Effector CD4-positive, alpha-beta T cell (primary cell): ENCODE results near the gene EBI3.
"Not testable (repeated sequence)": the region's sequence is repeated elsewhere in the genome, so short reads cannot be mapped to it uniquely, and the experiment has no call there.

Experiments used
- DNase-seq: peaks from one replicate; pipeline ENCODE4 v3.0.0-alpha.2; 2020

EBI3 gene

DNA sequence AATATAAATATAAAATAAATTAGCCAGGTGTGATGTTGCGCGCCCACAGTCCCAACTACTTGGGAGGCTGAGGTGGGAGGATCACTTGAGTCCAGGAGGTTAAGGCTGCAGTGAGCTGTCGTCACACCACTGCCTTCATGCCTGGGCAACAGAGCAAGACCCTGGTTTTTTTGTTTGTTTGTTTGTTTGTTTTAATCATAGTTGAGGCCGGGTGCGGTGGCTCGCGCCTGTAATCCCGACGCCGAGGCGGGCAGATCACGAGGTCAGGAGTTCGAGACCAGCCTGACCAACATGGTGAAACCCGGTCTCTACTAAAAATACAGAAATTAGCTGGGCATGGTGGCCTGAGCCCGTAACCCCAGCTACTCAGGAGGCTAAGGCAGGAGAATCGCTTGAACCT is 8.2 kb downstream of the EBI3 start:
- not testable (repeated sequence) for DNase-seq

DNA sequence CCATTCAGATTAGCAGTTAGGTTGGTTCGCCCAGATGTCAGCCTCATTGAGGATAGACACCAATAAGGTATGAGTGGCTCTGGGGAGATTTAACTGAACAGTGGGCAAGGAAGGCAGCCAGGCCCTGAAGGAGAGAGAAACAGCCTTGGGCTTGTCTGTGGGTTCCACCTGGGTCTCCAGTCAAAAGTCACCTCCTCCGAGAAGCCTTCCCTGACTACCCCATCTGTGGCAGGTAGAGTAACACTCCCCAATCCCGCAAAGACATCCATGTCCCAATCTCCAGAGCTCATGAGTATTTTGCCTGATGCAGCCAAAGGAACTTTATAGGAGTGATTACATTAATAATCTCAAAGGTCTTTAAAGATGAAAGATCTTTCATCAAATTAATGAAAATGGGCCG is 9.5 kb downstream of the EBI3 start:
- DNase-seq = no peak

DNA sequence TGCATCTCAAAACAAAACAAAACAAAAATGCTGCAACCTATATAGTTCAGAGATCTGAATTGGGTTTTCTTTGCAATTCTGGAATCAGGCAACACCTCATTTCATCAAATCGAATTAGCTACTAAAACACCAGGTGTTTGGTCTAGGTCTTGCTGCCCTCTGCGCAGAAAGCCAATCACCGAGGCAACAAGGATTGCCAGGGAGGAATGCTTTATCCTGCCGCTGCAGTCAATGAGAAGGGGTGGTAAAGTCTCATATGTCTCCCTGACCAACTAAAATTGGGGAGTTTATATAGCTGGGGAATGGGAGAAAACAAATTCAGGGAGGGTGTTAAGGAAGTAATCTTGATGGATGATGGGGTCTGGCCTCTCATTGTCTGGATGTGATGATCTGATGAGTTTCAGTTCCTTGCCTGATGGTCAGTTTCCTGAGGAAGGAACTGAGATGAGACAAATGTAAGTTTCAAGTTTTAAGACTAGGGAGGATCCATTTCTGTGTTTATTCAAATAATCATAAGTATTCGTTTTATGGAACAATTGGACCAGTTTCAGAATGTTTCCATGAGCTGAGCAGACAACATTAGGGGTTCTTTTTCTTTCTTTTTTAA is 12.6 kb downstream of the EBI3 start:
- DNase-seq = no peak

DNA sequence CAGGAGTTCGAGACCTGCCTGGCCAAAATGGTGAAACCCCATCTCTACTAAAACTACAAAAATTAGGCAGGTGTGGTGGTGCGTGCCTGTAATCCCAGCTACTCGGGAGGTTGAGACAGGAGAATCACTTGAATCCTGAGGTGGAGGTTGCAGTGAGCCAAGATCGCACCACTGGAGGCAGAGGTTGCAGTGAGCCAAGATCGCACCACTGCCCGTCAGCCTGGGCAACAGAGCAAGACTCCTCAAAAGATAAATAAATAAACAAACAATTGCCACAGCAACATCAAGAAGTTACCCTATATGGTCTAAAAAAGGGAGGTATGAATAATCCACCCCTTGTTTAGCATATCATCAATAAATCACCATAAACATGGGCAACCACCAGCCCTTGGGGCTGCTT is 16.6 kb downstream of the EBI3 start:
- not testable (repeated sequence) for DNase-seq

DNA sequence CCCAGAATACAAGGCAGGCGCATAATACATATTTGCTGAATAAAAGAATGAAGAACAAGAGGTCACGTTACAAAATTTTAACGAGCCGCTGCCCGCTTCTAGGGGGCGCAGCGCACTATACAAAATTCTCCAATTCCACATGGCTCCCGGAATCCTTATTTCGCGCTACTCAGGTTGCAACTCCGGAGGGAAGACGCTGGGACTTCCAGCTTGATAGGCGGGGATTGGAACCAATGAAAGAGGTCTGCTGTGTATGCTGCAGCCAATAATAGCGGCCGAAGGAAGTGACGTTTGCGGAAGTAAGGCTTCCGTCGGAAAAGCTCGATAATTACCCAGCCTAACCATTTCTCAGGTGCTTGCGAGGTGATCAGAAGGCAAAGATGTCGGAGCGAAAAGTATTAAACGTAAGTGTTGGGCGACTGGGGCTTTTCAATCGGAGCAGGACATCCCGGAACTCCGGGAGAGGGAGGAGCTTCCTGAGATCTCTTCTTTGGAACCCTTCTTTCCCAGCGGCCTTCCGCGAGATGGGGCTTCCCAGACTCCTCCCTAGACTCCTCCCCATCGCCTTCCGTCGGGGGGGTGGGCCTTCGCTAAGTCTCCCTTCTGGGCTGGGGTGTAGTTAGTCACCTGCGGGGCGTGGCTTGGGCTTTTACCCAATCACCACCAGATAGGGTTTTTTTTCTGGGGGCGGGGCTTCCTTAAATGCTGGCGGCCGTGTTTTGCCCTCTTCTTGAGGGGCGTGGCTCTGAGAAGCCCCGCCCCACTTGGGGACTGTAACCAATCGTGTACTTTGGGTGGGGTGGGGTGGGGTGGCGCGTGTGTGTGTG is 17.7 kb downstream of the EBI3 start, which contains the start of gene YJU2:
TSS of gene YJU2 (plus strand) at position 314 of the 827 bp plus-strand sequence. CDS start at position 381, 67 bp downstream.
- DNase-seq = peak; percentile 98

DNA sequence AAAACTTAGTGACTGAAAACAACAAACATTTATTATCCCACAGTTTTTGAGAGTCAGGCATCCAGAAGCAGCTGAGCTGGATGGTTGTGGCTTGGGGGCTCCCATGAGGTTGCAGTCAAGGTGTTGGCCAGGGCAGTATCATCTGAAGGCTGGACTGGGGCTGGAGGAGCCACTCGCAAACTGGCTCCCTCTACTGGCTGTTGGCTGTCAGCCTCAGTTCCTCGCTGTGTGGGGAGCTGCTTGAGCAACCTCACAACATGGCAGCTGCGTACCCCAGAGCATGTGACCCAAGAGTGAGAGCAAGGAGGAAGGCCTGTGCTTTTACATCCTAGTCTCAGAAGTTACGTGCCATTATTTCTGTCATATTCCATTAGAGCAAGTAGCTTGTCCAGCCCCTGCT is 27.2 kb downstream of the EBI3 start:
- no peak for DNase-seq

DNA sequence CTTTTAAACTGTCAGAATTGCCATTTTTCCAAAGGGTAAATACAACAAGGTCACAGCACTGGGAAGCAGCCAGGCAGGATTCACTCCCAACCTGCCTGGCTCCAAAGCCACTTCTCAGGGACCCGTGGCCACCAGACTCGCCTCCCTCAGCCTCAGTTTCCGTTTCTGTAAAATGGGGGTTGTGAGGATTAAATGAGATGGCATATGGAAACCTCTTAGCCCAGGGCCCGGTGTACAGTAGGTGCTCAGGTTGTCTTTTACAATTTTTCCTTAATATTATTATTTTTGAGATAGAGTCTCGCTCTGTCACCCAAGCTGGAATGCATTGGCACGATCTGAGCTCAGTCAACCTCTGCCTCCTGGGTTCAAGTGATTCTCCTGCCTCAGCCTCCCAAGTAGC is 27.7 kb downstream of the EBI3 start:
- DNase-seq = no peak

DNA sequence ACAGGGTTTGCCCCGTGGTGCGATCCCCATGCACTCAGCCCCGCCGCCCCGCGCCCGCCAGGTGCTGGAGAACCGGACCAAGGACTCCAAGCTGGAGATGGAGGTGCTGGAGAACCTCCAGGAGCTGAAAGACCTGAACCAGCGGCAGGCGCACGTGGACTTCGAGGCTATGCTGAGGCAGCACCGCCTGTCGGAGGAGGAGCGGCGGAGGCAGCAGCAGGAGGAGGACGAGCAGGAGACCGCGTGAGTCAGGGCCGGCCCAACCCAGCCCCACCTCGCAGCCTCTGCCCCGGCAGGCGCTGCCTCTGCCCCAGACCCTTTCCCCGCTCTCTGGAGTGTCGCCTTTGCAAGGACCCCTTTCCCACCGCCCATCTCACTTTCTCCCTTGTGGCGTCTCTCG is 28.9 kb downstream of the EBI3 start:
- DNase-seq = no peak

DNA sequence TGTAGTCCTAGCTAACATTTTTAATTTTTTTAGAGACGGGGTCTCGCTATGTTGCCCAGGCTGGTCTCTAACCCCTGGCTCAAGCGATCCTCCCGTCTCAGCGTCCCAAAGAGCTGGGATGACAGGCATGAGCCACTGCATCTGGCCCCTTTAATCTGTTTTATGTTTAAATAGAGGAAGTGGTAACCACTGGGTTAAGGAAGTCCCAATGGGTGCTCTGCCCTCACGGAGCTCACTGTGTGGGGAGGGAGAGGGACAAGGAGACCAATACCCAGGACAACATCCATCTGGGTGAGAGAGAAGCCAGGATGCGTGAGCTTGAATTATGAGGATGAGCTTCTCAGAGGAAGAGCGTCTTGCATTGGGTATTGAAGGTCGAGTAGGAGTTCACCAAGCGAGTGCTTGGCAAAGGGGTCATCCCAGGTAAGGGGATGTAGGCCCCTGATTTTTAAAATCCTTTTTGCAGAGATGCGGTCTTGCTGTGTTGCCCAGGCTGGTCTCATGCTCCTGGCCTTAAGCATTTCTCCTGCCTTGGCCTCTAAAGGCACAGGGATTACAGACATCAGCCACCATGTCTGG is 31.4 kb downstream of the EBI3 start:
- DNase-seq = no peak

DNA sequence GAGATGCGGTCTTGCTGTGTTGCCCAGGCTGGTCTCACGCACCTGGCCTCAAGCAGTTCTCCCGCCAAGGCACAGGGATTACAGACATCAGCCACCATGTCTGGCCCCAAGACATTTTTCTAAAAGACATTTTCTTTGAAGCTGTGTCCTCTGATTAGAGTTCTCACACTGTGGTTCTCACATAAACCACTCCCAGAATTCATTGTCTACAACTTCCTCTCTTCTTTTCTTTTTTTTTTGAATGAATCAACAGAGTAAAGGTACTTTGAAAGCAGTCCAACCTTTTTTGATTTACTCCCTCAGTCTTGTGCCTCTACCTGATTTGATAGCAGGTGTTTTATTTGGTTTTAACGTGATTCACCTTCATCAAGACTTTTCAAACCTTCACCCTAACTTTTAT is 35.5 kb downstream of the EBI3 start:
- no peak for DNase-seq

DNA sequence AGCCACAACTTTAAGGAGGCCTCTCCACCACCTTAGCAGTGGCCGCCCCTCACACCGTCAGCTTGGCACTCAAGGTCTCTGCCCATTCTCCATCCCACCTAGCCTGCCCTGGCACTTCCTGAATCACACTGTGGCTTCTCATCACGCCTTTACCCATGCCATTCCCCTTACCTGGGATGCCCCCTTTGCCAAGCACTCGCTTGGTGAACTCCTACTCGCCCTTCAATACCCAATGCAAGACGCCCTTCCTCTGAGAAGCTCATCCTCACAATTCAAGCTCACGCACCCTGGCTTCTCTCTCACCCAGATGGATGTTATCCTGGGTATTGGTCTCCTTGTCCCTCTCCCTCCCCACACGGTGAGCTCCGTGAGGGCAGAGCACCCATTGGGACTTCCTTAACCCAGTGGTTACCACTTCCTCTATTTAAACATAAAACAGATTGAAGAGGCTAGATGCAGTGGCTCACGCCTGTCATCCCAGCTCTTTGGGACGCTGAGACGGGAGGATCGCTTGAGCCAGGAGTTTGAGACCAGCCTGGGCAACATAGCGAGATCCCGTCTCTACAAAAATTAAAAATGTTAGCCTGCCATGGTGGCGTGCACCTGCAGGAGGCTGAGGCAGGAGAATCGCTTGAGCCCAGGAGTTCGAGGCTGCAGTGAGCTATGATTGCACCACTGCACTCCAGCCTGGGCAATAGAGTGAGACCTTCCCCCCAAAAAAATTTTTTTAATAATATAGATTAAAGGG is 37.1 kb downstream of the EBI3 start:
- DNase-seq = no peak

DNA sequence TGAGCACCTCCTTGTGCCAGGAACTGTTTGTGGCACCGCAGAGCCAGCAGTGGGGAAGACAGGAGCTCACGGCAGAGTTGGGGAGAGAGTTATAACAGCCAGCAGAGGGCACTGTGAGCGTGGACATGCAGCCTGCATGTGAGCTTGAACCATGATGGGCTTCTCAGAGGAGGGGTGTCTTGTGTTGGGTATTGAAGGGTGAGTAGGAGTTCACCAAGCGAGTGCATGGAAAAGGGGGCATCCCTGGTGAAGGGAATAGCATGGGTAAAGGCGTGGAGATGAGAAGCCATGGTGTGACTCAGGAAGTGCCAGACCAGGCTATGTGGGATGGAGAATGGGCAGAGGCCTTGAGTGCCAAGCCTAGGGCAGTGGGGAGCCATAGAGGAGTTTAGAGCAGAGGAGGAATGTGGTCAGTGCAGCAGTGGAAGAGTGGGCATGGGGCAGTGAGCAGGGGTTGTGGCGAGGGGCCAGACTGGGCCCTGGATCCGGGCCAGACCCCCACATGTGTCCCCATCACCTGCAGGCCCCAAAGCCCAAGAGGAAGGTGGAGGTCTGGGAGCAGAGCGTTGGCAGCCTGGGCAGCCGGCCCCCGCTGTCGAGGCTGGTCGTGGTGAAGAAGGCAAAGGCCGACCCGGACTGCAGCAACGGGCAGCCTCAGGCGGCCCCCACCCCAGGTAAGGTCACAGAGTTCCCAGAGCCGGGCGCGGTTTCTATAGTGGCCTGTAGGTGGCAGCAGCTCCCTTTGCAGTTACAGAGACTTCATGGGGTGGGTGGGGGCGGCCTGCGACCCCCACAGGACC is 38.0 kb downstream of the EBI3 start:
- peak; percentile 50 for DNase-seq

DNA sequence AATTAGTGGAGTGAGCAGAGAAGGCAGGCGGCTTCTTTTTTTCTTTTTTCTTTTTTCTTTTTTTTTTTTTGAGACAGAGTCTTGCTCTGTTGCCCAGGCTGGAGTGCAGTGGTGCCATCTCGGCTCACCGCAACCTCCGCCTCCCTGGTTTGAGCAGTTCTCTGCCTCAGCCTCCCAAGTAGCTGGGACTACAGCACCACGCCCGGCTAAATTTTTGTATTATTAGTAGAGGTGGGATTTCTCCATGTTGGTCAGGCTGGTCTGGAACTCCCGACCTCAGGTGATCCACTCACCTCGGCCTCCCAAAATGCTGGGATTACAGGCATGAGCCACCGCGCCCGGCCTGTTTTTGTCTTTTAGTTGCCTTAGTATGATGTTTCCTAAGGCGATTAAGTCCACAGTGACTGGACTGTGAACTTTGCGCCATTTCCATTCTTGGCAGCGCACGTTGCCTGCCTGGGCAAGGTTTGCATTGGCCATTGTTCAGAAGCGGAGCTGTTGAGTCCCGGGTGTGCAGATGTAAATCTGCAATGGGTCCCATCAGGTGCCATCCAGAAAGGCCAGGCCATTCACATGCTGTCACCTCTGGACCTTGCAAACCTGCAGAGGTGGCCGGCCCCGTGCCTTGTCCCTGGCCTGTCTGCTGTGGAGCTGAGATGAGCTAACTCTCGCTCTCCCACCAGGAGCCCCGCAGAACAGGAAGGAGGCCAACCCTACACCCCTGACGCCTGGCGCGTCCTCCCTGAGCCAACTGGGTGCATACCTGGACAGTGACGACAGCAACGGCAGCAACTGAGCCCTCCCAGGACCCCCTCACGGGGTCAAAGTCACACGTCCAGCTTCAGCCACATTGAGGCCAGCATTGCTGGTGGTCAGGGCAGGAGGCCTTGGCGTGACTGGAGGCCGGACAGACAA is 38.8 kb downstream of the EBI3 start:
- no peak for DNase-seq

DNA sequence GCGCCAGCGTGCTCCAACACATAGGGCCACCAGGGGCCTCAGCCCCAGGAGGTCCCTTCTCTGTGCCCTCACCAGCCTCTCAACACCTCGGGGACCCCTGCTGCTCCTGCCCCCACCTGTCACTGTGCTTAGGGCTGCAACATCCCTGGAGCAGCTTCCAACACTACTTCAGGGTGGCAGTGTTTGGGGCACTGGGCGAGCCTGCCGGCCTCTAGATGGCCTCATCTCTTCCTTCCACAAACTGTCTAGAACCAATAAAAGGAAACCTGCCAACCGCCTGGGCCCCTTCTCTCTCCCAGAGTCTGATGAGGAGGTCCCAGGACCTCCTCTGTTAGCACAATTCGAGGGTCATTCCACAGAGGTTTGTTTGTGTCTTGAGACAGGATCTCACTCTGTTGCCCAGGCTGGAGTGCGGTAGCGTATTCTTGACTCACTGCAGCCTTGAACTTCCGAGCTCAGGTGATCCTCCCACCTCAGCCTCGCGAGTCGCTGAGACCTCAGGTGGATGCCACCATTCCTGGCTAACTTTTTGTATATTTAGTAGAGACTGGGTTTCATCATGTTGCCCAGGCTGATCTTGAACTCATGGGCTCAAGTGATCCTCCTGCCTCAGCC is 39.6 kb downstream of the EBI3 start:
- DNase-seq = no peak

DNA sequence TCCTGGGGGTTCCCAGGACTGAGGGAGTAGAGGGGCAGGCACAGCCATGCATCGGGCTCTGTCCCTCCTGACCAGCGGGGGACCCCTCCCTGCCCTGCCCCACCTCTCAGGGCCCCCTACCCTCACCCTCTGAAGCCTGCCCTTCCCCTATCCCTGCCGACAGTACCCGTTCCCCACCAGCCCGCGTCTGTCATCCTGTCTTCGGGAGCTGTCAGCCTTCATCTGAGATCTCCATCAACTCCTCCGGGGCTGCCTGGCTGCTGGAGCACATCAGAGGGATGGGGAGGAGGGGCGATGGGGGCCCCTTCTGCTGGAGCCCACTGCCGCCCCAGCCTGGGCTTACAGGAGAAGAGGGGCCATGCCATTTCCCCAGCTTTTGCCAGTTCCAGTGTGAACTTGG is 43.6 kb downstream of the EBI3 start:
- no peak for DNase-seq

DNA sequence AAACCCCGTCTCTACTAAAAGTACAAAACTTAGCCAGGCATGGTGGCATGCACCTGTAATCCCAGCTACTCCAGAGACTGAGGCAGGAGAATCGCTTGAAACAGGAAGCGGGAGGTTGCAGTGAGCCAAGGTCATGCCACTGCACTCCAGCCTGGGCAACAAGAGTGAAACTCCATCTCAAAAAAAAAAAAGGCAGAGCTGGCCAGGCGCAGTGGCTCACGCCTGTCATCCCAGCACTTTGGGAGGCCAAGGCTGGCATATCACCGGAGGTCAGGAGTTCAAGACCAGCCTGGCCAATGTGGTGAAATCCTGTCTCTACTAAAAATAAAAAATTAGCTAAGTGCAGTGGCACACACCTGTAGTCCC is 45.0 kb downstream of the EBI3 start:
- not testable (repeated sequence) for DNase-seq

DNA sequence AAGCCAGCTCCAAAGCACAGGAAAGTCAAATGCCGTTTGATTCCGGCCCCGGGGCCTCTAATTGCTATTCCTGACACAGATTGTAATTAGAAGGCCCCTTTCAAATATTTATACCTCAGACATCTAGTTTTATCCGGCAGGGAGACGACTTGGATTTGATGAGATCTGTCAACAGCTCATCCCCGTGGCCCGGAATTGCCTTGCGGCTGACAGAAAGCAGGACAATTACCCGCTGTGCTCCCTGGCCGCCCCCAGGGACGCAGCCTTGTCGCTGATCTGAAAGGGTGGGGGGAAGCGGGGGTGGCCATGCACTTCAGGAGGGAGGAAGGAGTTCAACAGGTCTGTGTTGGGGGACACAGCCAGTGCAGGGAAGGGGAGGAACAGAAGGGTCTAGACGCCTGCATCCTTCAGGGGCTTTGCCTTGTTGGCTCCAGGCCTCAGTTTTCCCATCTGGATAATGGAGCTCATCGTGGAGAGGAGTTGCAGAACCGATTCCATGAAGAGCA is 47.9 kb downstream of the EBI3 start:
- no peak for DNase-seq

DNA sequence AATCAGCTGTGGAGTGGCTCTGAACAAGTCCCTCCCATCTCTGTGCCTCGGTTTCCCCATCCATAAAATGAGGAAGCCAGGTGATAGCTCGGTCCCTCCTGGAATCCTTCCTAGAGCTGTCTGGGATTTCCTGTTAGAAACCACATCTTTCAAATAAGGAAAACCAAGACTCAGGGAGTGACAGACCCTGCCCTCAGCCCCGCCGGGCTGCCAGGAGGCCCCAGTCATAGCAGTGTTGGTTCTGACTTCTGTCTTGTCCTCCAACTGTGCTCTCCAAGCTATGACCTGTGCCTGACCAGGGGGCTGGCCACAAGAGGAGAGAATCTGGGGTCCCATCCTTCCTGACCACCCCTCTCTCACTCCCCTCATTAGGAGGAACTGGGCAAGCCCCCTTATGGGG is 48.7 kb downstream of the EBI3 start:
- no peak for DNase-seq

DNA sequence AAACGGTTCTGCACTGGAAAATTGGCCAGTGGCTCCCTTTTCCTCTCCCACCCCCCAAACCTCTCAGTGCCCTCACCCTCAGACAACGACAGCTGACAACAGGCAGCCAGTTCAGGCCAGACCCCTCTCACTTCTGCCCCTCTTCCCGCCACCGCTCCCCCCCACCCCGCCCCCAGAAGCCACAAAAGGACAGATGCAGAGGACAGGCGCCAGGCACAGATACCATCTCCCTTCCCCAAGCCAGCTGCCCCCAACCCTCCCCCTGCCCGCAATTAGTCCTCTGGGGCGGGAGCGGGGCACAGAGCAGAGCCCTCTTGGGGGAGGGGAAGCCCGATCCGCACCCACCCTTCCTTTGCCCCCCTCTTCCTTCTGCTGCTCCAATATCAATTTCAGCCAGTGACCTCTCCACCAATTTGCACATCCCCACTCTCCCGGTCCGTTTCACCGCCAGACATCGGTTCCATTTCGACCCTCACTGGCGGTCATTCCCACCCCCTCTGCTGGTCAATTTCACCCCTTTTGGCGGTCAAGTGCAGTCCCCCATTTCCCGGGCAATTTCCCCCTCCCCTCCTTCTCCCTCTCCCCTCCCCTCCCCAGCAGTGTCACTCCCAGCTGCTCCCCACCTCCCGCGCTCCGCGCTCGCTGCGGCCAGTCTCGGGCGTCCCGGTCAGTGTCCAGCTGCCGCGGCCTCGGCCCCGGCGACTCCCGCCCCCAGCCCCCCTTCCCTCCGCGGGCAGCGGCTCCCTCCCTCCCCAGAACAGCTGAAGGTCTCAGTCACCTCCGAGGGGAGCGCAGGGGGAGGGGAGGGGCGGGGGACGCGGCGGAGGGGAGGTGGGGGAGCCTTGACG is 49.3 kb downstream of the EBI3 start, which contains the start of gene SHD:
TSS of gene SHD (plus strand) at position 848 of the 848 bp plus-strand sequence. CDS start 798 bp downstream, outside the sequence.
- DNase-seq = no peak

DNA sequence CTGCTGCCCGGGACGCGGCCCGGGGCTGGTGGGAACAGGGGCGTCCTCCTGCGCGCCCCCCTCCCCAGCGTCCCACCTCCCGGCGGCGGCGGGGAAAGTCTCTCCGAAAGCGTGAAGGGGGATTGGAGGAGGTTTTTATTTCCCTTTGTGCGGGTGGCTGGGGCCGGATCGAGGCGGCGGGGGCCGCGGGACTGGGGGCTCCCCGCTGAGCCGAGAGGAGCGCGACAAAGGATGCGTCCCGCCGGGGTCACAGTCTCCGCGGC is 49.9 kb downstream of the EBI3 start:
- no peak for DNase-seq
